Stimulated activated CD8-positive, alpha-beta memory T cell treated with anti-CD3 and anti-CD28 coated beads, Interleukin-4, amount 100 ng/mL, for 48 hours (primary cell): ENCODE data around the gene CHRNB1.
A peak's percentile ranks its signal among the peaks of the same experiment; 100 is the strongest.
"Not testable (repeated sequence)": the region's sequence is repeated elsewhere in the genome, so short reads cannot be mapped to it uniquely, and the experiment has no call there.

Experiments used
- DNase-seq: peaks from one replicate; pipeline ENCODE4 v3.0.0-alpha.2; 2020

The CHRNB1 gene

DNA sequence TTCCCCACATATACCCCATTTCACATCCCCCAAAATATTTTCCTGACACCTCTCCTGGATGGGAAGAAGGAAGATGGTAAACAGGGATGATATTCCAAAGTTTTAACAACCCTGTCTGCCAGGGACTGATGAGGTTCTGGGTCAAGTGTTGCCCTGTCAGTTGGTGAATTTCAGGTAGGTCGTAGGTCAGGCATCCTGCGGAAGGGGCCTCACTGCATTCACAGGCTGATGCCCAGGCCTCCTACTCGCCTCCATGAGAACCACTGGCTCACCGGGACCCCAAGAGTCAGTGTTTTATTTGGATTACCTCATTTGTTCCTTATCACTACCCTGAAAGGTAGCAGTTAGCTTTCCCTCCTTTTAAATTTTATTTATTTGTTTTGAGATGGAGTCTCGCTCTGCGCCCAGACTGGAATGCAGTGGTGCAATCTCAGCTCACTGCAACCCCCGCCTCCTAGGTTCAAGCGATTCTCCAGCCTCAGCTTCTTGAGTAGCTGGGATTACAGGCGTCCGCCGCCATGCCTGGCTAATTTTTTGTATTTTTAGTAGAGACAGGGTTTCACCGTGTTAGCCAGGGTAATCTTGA, 24.0 kb downstream of the CHRNB1 start:
- DNase-seq = no peak

DNA sequence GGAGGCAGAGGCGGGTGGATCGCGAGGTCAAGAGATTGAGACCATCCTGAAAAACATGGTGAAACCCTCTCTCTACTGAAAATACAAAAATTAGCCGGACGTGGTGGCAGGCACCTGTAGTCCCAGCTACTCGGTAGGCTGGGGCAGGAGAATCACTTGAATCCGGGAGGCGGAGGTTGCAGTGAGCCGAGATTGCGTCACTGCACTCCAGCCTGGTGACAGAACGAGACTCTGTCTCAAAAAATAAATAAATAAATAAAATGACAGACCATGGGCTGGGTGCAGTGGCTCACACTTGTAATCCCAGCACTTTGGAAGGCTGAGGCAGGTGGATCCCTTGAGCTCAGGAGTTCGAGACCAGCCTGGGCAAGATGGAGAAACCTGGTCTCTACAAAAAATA, 25.0 kb downstream of the CHRNB1 start:
- DNase-seq = not testable (repeated sequence)

DNA sequence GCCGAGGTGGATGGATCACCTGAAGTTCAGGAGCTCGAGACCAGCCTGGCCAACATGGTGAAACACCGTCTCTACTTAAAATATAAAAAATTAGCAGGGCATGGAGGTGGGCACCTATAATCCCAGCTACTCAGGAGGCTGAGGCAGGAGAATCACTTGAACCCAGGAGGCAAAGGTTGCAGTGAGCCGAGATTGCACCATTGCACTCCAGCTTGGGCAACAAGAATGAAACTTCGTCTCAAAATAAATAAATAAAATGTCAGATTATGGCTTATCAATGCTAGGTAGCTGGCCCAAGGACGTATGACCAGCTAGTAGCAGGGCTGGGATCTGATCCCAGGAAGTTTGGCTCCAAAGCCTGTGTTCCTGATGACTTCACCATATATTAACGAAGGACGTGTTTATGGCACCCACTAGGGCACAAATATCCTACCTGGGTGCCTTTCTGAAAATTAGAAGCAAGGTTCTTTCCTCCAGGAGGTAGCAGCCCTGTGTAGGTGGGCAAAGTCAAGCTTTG, 25.7 kb downstream of the CHRNB1 start:
- DNase-seq = not testable (repeated sequence)

GRCh38 chr17:7471729-7472128, 26.9 kb downstream of the CHRNB1 start:
- DNase-seq = no peak

DNA sequence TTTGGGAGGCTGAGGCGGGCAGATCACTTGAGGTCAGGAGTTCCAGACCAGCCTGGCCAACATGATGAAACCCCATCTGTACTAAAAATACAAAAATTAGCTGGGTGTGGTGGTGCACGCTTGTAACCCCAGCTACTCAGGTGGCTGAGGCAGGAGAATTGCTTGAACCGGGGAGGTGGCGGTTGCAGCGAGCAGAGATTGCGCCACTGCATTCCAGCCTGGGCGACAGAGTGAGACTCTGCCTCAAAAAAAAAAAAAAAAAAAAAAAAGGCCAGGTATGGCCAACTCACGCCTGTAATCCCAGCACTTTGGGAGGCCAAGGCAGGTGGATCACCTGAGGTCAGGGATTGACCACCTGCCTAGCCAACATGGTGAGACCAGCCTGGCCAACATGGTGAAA, 29.9 kb downstream of the CHRNB1 start:
- not testable (repeated sequence) for DNase-seq

DNA sequence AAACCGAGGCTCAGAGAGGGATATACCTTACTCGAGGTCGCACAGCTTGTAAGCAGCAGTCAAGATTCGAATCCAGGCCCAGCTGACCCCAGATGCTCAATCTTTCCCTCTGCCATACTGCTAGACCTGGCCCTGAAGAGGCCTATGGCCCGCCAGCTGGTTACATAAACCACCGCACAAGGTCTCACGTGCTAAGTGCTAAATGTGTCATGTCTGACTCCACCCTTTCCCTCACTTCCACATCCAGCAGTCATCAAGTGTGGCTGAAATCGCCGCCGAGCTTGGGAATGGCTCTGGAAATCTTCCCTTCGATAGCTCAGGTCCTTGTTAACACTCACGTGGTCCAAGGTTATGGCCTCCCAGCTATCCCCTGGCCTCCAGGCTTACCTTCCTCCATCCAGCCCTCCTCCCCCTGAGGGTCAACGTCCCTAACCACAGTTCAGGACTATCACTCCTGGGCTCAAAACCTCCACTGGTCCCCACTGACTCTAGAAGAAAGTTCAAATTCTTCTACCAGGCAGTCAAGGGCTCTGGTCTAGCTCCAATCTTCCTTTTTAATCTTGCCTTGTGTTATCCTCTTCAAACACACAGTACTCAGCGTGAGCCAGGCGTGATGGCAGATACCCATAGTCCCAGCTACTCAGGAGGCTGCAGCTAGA, 31.0 kb downstream of the CHRNB1 start:
- DNase-seq = no peak

DNA sequence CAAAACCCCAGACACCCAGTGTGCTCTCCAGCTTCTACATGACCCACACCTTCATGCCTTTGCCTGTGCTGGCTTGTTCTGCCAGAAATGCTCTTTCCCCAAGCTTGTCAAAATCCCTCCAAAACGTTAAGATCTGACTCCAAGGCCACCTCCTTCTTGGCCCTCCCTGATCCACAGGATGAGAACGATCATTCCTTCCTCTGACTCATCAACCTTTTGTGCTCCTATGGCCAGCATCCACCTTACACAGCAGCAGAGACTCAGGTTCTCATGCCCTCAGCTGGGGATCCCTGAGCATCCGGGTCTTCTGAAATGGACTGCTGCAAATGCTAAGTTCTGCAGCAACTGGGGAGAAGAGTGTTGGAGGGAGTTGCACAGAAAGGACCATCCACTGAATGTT, 31.6 kb downstream of the CHRNB1 start:
- DNase-seq = no peak

- DNase-seq = no peak
Observed at GRCh38 chr17:7476951-7477350, 32.1 kb downstream of the CHRNB1 start.

DNA sequence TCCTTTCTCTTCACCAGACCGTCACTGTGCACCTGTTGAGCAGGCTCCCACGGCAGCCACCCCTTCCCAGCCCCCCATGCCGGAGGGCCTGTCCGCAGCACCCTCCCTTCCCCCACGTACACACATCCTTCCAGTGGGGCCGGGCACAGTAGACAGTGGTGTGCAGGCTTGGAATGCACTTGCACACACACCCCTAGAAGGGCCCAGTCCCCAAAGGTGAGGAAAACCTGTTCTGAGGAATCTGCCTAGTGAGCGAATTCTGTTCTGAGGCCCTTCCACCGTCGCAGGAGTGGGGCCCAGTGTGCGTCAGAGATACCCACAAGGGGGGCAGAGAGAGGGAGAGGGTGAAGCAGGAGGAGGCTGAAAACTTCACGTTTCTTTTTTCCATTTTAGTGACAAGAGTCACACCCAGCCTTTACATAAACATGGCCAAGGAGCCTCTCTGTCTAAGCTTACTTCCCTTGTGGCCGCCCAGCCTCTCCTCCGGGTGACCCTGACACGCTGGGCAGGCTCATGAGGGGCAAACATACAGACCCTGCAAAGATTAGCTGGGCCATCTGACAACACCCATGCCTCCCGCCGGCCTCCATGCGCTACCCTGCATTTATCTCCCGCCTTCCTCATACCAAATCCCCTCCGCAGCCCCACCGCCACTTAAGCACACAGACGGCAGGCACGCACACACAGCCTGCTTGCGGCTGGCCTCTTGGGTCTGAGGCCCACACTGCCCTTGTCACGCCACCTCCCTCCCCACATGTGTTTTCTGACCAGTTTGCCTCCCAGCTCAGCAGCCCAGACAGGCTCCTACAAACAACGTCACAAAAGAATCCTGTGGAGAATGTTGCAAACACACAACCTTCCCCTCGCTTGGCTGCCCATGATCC, 32.8 kb downstream of the CHRNB1 start:
- peak; percentile 59 for DNase-seq

GRCh38 chr17:7478276-7479212, 33.7 kb downstream of the CHRNB1 start:
- peak; percentile 71 for DNase-seq

- peak; percentile 69 for DNase-seq
Observed at GRCh38 chr17:7479213-7480088, 34.6 kb downstream of the CHRNB1 start, which contains the start of gene ZBTB4. Gene ZBTB4 (minus strand): TSS chr17:7479631. CDS start chr17:7466801, 12,830 bp downstream.

DNA sequence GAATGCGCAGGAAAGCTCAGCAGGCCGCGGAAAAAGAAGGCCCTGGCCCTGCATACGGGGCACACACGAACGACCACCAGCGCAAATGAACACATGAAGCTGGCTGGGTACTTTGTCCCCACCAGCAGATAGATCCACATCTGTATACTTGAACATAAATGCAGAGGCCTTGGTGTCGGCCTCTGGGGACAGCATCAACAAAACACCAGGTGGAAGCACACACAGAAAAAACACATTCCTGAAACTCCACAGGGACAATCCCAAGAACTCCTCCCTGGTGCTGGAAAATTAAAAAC, 35.2 kb downstream of the CHRNB1 start:
- DNase-seq = no peak

- not testable (repeated sequence) for DNase-seq
Observed at GRCh38 chr17:7481275-7481674, 36.4 kb downstream of the CHRNB1 start, which contains the start of gene SLC35G6. Gene SLC35G6 (plus strand): TSS chr17:7481446. CDS start chr17:7481517, 71 bp downstream.

DNA sequence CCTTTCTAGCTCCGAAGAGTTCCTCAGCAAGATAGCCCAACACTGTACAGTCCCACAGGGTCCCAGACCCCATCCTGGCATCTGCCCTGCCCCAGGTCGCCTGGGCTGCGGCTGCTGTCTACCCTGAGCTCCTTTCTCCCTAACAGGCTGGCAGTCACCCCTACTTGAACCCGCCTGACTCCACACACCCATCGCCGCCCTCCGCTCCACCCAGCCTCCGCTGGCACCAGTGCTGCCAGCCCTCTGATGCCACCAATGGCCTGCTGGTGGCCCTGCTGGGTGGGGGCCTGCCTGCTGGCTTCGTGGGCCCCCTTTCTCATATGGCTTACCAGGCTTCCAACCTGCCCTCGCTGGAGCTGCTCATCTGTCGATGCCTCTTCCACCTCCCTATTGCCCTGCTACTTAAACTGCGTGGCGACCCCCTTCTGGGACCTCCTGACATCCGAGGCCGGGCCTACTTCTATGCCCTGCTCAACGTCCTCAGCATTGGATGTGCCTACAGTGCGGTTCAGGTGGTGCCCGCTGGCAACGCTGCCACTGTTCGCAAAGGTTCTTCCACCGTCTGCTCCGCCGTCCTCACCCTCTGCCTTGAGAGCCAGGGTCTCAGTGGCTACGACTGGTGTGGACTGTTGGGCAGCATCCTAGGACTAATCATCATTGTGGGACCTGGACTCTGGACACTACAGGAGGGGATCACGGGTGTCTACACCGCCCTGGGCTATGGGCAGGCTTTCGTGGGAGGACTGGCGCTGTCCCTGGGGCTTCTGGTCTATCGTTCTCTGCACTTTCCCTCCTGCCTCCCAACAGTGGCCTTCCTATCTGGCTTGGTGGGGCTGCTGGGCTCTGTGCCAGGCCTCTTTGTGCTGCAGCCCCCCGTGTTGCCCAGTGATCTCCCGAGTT, 37.2 kb downstream of the CHRNB1 start:
- DNase-seq = not testable (repeated sequence)

- not testable (repeated sequence) for DNase-seq
Observed at GRCh38 chr17:7482742-7483088, 37.9 kb downstream of the CHRNB1 start.

GRCh38 chr17:7483255-7484066, 38.6 kb downstream of the CHRNB1 start:
- peak; percentile 92 for DNase-seq

DNA sequence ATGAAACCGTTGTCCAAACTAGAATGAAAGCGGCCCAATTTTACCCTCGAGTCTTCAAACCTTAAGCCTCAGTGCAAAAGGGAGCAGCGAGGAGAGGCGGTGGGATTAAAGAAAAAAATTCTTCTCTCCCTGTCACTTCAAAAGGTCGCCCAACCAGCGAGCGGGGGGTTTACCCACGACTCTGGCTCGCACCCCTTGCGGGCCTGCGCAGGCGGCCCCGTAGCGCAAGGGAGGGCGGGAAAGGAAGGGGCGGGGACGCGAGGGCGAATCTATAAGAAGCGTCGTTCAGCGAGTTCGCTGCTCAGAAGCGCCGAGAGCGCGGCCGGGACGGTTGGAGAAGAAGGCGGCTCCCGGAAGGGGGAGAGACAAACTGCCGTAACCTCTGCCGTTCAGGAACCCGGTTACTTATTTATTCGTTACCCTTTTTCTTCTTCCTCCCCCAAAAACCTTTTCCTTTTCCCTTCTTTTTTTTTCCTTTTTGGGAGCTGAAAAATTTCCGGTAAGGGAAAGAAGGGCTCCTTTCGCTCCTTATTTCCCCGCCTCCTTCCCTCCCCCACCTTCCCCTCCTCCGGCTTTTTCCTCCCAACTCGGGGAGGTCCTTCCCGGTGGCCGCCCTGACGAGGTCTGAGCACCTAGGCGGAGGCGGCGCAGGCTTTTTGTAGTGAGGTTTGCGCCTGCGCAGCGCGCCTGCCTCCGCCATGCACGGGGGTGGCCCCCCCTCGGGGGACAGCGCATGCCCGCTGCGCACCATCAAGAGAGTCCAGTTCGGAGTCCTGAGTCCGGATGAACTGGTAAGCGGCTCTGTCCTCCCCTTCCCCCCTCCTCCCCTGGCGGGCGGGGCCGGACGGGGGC, 39.4 kb downstream of the CHRNB1 start, which contains the start of gene POLR2A:
Gene POLR2A, plus strand, starts transcription at position 300 of the 852 bp plus-strand sequence.
- DNase-seq = peak; percentile 98

GRCh38 chr17:7484919-7485377, 40.1 kb downstream of the CHRNB1 start:
- no peak for DNase-seq
